ENCODE measurements around the gene CHRNB4. TPM values are rescaled to one million over a fixed set of nuclear protein-coding genes. Genes with fewer than 3 reads are reported as not detected.

The CHRNB4 gene
- total and polyA plus RNA-seq, 9 donors, result 0.09 to 1.4 (median 0.88) TPM

DNA sequence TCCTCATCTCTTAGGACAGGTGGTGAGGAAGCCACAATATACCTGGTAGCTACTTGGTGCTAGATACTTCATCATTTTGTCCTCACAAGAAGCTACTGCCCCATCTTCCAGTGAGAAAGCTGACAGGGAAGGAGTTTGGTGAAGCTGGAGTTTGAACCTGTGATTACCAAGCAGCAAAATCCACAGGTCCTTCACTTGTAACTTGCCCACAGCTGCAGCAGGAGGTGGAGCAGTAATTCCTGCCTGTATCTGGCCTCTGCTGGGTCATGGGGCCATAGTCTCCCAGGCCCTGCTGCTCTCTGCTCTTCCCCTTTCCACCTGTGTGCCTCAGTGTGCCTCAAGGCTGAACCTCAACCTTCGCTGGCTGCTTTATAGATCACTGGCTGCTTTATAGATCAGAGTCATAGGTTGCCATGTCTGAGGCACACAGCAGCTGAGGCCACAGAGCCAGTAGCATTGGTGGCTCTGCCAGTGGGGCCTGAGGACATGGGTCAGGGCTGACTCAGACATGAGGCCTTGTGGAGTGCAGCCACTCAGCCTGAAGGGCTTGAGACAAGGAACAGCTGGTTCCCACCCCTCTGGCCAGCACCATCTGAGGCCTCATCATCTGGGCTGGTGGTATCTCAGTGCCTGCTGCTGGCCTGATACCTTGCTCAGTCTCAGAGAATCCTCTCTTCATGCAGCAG, 11.1 kb upstream of the CHRNB4 start:
- no peak for DNase-seq
- peaks cover 14% of the 10 kb centered on the region for H3K27me3 ChIP-seq (ENCODE audit: control insufficient read depth, insufficient read depth, low read length)
- H3K4me3 ChIP-seq (ENCODE audit: low read length), result no peak overlapping the region
- no peaks in the 10 kb centered on the region for H3K4me1 ChIP-seq (ENCODE audit: control insufficient read depth, insufficient read depth, low read length)
- no peaks in the 10 kb centered on the region for H3K9me3 ChIP-seq (replicated peaks; ENCODE audit: control insufficient read depth, low read depth, low read length)
- H3K27ac ChIP-seq (ENCODE audit: low read length), result no peak overlapping the region
- WGBS (ENCODE audit: insufficient coverage), result 83% methylated on average over 1 of the region's 1 CpG
- H3K36me3 ChIP-seq (ENCODE audit: control insufficient read depth, insufficient read depth, low read length), result no peaks in the 10 kb centered on the region

DNA sequence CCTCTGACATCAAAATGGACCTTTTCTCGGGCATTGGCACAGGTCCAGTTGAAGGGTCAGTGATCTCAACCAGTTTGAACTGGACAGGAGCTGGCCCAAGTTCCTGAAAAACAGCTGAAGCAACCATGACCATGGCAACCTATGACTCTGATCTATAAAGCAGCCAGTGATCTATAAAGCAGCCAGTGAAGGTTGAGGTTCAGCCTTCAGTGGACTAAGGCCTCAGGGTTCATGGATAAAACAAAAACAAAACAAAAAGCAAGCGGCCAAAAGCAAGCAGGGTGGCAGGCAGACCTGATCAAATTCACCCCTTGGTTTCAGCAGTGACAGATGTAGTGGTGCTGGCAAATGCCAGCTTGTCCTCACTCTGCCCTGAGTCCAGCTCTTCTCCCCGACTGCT, 10.0 kb upstream of the CHRNB4 start:
- no peak for DNase-seq
- H3K9me3 ChIP-seq (replicated peaks; ENCODE audit: control insufficient read depth, low read depth, low read length), result no peaks in the 10 kb centered on the region
- H3K36me3 ChIP-seq (ENCODE audit: control insufficient read depth, insufficient read depth, low read length), result no peaks in the 10 kb centered on the region
- no peak overlapping the region for H3K27ac ChIP-seq (ENCODE audit: low read length)
- H3K4me1 ChIP-seq (ENCODE audit: control insufficient read depth, insufficient read depth, low read length), result no peaks in the 10 kb centered on the region
- 61% methylated on average over 3 of the region's 3 CpGs for WGBS (ENCODE audit: insufficient coverage)
- H3K27me3 ChIP-seq (ENCODE audit: control insufficient read depth, insufficient read depth, low read length), result peaks cover 18% of the 10 kb centered on the region
- no peak overlapping the region for H3K4me3 ChIP-seq (ENCODE audit: low read length)

DNA sequence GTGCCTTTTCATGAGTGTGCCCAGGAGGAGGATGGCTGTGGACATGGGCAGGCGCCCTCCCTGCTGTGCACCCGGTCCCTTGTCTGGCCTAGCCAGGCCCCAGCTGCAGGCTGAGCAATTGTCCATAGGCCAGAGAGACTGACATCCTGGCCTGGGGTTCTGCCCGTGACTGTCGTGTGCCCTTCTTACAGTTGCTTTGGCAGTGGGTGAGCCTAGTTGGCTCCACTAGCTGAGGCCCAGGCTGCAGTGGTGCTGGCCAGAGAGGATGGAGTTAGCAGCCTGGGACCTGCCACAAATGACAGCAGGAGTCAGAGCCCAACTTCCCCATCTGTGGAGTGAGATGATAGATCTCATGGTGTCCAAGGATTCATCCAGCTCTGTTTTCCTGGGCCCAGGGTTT, 9.0 kb upstream of the CHRNB4 start:
- WGBS (ENCODE audit: insufficient coverage), result 83% methylated on average over 4 of the region's 4 CpGs
- peak; percentile 47 for DNase-seq
- no peak overlapping the region for H3K4me3 ChIP-seq (ENCODE audit: low read length)
- peaks cover 15% of the 10 kb centered on the region for H3K27me3 ChIP-seq (ENCODE audit: control insufficient read depth, insufficient read depth, low read length)
- H3K4me1 ChIP-seq (ENCODE audit: control insufficient read depth, insufficient read depth, low read length), result no peaks in the 10 kb centered on the region
- H3K27ac ChIP-seq (ENCODE audit: low read length), result no peak overlapping the region
- no peaks in the 10 kb centered on the region for H3K9me3 ChIP-seq (replicated peaks; ENCODE audit: control insufficient read depth, low read depth, low read length)
- no peaks in the 10 kb centered on the region for H3K36me3 ChIP-seq (ENCODE audit: control insufficient read depth, insufficient read depth, low read length)

DNA sequence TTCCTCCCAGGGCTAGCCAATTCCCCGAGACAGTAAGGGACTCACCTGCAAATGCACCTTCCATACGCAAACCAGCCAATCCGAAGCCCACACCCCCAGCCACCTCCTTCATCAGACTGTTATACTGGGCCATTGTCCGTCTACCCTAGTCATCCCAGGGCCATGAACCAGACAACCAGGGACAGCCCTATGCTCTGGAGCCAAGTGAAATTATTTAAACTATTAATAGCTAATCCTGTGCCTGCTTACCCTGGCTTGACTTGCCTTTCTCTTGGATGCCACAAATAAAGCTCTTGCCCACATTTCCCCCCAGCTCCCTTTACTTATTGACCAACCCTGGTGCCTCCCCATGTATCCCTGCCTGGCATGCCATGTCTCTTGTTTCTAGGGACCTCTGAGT, 4.0 kb upstream of the CHRNB4 start:
- 85% methylated on average over 3 of the region's 4 CpGs for WGBS (ENCODE audit: insufficient coverage)
- no peaks in the 10 kb centered on the region for H3K9me3 ChIP-seq (replicated peaks; ENCODE audit: control insufficient read depth, low read depth, low read length)

DNA sequence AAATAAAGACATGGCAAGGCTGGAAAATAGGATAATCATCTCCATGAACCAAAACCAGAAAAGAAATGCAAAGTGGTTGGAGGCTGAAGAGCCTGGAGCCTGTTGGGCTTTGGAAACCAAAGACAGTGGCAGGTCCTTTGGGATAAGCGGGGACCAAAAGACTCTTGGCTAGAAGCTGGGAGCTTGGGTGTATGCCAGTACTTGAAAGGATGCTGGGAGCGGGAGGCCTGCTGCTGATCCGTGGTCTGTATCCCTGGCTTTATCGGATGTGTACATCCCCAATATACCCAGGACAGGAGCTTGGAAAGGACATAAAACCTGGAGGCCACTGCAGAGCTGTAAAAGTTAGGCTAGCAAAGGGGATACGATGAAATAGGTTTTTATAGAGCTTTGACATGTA, 1.3 kb upstream of the CHRNB4 start:
- H3K4me3 ChIP-seq (ENCODE audit: low read length), result no peak overlapping the region
- no peaks in the 10 kb centered on the region for H3K9me3 ChIP-seq (replicated peaks; ENCODE audit: control insufficient read depth, low read depth, low read length)
- WGBS (ENCODE audit: insufficient coverage), result 22% methylated on average over 3 of the region's 5 CpGs
- H3K4me1 ChIP-seq (ENCODE audit: control insufficient read depth, insufficient read depth, low read length), result peaks cover 17% of the 10 kb centered on the region
- peak; percentile 59 for DNase-seq
- H3K27ac ChIP-seq (ENCODE audit: low read length), result no peak overlapping the region
- peaks cover 27% of the 10 kb centered on the region for H3K27me3 ChIP-seq (ENCODE audit: control insufficient read depth, insufficient read depth, low read length)
- no peaks in the 10 kb centered on the region for H3K36me3 ChIP-seq (ENCODE audit: control insufficient read depth, insufficient read depth, low read length)

More for the DNA sequence above, 4.0 kb upstream of the CHRNB4 start:
- no peaks in the 10 kb centered on the region for H3K36me3 ChIP-seq (ENCODE audit: control insufficient read depth, insufficient read depth, low read length)
- H3K27ac ChIP-seq (ENCODE audit: low read length), result no peak overlapping the region
- peaks cover 23% of the 10 kb centered on the region for H3K27me3 ChIP-seq (ENCODE audit: control insufficient read depth, insufficient read depth, low read length)
- peaks cover 17% of the 10 kb centered on the region for H3K4me1 ChIP-seq (ENCODE audit: control insufficient read depth, insufficient read depth, low read length)
- DNase-seq, result no peak
- H3K4me3 ChIP-seq (ENCODE audit: low read length), result no peak overlapping the region

DNA sequence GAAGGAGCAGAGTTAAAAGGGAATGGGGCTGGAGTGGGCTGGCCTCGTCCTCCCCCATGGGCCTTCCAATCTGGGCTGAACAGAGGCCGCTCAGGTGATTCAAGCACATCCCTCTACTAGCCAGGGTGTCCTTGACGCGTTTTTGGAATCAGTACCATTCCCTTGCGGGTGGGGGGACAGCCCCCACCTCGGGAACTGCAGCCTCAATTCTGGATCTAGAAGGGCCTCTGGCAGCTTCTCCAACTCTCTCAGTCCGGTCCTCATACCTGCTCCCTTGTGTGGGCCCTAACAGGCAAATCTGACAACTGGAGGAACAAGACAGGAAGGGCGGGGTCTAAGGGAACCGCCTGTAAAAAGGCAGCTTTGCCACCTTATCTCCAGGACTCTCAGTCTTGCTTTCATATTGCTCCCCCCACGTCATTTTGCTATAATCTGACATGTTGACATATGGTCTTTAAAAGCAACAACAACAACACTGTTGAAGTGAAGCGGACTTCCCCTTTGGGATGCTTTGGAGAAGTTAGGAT, 802 bp upstream of the CHRNB4 start:
- Histone ChIP-seq H3K9me3 (replicated peaks; ENCODE audit: control insufficient read depth, low read depth, low read length) (no peaks in the 10 kb centered on the region), H3K4me3 (ENCODE audit: low read length) (no peak overlapping the region), H3K4me1 (ENCODE audit: control insufficient read depth, insufficient read depth, low read length) (peaks cover 17% of the 10 kb centered on the region), H3K27me3 (ENCODE audit: control insufficient read depth, insufficient read depth, low read length) (peaks cover 30% of the 10 kb centered on the region), H3K36me3 (ENCODE audit: control insufficient read depth, insufficient read depth, low read length) (no peaks in the 10 kb centered on the region), H3K27ac (ENCODE audit: low read length) (no peak overlapping the region)
- 46% methylated on average over 8 of the region's 11 CpGs for WGBS (ENCODE audit: insufficient coverage)
- DNase-seq, result no peak

DNA sequence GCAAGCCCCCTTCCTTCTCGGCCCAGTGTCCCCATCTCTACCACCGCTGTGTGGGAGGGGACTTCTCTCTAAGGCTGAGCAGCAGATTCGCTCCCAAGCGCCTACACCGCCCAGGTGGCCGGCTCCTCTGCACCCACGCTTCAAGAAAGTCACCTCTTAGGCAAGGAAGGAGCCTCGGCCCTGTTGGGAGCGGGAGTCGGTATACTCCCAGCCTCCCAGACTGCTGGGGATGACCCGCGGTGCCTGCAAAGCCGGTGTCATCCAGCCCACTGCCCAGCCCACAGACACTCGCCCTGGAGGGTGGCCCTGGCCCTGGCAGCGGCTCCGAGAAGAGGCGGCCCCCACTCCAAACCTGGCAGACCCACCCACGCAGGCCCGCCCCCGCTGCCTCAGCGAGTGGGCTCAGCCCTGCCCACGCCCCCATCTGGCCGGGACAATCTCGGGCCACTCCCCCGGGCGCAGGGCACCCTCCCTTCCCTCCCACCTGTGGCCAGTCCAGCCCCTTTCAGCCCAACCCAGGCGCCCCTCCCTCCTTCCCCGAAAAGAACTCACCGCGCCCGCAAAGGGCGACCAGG, 396 bp downstream of the CHRNB4 start:
- peak overlapping the region; percentile 41 for H3K4me3 ChIP-seq (ENCODE audit: low read length)
- WGBS (ENCODE audit: insufficient coverage), result 8% methylated on average over 32 of the region's 32 CpGs
- H3K27ac ChIP-seq (ENCODE audit: low read length), result no peak overlapping the region
- H3K9me3 ChIP-seq (replicated peaks; ENCODE audit: control insufficient read depth, low read depth, low read length), result no peaks in the 10 kb centered on the region
- peaks cover 17% of the 10 kb centered on the region for H3K4me1 ChIP-seq (ENCODE audit: control insufficient read depth, insufficient read depth, low read length)
- no peak for DNase-seq
- H3K36me3 ChIP-seq (ENCODE audit: control insufficient read depth, insufficient read depth, low read length), result no peaks in the 10 kb centered on the region
- peaks cover 28% of the 10 kb centered on the region for H3K27me3 ChIP-seq (ENCODE audit: control insufficient read depth, insufficient read depth, low read length)

DNA sequence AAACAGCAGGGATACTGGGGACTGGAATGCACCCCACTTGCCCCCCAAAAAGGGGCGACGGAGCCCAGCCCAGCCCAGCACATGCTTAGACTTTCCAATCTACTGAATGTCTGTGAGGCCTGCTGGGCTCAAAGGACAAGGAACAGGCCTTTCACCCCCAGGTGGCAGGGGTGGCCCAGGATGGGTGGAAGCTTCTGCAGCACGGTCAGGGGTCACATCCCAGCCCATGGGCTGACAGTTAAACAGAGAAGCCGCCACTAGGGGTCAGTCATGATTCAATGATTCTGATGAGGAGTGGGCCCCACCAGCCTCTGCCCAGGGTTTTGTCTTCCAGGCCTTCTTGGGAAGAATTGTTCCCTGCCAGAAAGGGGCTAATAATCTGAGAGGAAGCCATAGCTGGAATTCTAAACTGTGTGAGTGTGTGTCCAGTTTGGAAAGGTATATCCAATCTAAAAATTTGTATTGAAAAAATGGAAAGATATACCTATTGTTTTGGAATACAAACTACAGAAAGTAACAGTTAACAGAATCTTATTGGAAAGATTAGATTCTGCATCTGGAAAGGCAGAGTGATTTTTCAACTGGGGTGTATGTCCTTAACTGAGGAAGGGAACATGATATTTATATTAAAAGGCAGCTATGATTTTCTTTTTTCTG, 2.2 kb downstream of the CHRNB4 start:
- Histone ChIP-seq H3K9me3 (replicated peaks; ENCODE audit: control insufficient read depth, low read depth, low read length) (no peaks in the 10 kb centered on the region), H3K27me3 (ENCODE audit: control insufficient read depth, insufficient read depth, low read length) (peaks cover 28% of the 10 kb centered on the region), H3K27ac (ENCODE audit: low read length) (no peak overlapping the region), H3K4me3 (ENCODE audit: low read length) (no peak overlapping the region), H3K4me1 (ENCODE audit: control insufficient read depth, insufficient read depth, low read length) (peaks cover 17% of the 10 kb centered on the region), H3K36me3 (ENCODE audit: control insufficient read depth, insufficient read depth, low read length) (no peaks in the 10 kb centered on the region)
- 36% methylated on average over 4 of the region's 4 CpGs for WGBS (ENCODE audit: insufficient coverage)
- DNase-seq, result peak; percentile 71

DNA sequence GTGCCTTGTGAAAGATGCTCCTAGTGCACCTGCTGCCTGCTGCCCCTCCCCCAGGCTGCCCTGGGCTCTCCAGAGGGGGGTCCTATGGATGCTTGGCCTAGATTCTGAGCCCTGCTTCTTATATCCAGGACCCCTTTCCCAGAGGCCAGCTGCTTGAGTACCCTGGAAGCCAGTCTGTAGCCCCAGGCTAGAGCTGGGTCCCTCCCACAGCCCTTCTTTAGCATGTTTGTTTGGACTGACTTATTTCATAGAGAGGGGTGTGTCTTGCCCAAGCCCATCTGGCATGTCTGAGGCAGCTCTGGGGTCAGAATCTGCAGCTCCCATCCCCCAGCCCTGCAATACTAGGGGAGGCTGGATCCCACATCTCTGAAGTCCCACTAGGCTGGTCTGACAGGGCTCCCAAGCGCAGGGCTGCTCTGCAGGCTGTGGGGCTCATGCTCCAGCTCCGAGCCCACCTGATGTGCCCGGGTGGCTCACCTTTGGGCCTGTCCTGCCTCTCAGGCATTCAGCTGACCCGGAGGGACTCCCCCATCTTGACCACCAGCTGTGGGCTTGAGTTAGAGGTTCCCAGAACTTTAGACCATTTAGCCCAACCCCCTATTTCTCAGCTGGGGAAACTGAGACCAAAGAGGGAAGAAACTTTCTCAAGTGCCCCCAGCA, 3.1 kb downstream of the CHRNB4 start:
- WGBS (ENCODE audit: insufficient coverage), result 74% methylated on average over 3 of the region's 4 CpGs
- Histone ChIP-seq H3K27me3 (ENCODE audit: control insufficient read depth, insufficient read depth, low read length) (peaks cover 28% of the 10 kb centered on the region), H3K36me3 (ENCODE audit: control insufficient read depth, insufficient read depth, low read length) (no peaks in the 10 kb centered on the region), H3K9me3 (replicated peaks; ENCODE audit: control insufficient read depth, low read depth, low read length) (peaks cover 8% of the 10 kb centered on the region), H3K4me1 (ENCODE audit: control insufficient read depth, insufficient read depth, low read length) (peaks cover 17% of the 10 kb centered on the region), H3K27ac (ENCODE audit: low read length) (no peak overlapping the region), H3K4me3 (ENCODE audit: low read length) (no peak overlapping the region)
- DNase-seq, result no peak

DNA sequence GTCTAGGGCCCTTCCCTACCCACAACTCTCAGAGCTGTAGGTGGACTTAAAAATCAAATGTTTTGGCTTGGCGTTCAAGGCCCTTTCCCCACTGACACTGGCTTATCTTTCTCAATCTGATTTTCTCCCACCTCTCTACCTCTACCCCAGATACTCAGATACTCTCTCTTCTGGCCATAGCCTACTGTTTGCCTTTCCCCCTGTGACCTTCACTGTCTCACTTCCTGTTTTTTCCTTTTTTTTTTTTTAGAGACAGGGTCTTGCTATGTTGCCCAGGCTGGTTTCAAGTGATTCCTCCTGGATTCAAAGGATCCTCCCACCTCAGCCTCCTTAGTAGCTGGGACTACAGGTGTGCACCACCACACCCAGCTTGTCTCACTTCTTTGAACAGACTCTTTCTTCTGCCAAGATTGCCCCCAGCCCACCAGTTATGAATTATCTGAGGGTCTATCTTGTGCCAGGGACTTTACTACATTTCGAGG, 4.6 kb downstream of the CHRNB4 start:
- WGBS (ENCODE audit: insufficient coverage), result 100% methylated on average over 1 of the region's 2 CpGs
- H3K4me3 ChIP-seq (ENCODE audit: low read length), result no peak overlapping the region
- DNase-seq, result no peak

More for the DNA sequence above, 4.6 kb downstream of the CHRNB4 start:
- Histone ChIP-seq H3K9me3 (replicated peaks; ENCODE audit: control insufficient read depth, low read depth, low read length) (peaks cover 9% of the 10 kb centered on the region), H3K27me3 (ENCODE audit: control insufficient read depth, insufficient read depth, low read length) (peaks cover 20% of the 10 kb centered on the region), H3K36me3 (ENCODE audit: control insufficient read depth, insufficient read depth, low read length) (no peaks in the 10 kb centered on the region), H3K4me1 (ENCODE audit: control insufficient read depth, insufficient read depth, low read length) (peaks cover 12% of the 10 kb centered on the region), H3K27ac (ENCODE audit: low read length) (no peak overlapping the region)
